Iris pigment epithelial cell (primary cell): ENCODE data around the gene RBMS2.
"Not testable (repeated sequence)": the region's sequence is repeated elsewhere in the genome, so short reads cannot be mapped to it uniquely, and the experiment has no call there.

ENCODE experiments used
- DNase-seq: peaks from one replicate; pipeline ENCODE4 v3.0.0-alpha.2; 2011; ENCODE audit warnings: low read depth

RBMS2 gene

DNA sequence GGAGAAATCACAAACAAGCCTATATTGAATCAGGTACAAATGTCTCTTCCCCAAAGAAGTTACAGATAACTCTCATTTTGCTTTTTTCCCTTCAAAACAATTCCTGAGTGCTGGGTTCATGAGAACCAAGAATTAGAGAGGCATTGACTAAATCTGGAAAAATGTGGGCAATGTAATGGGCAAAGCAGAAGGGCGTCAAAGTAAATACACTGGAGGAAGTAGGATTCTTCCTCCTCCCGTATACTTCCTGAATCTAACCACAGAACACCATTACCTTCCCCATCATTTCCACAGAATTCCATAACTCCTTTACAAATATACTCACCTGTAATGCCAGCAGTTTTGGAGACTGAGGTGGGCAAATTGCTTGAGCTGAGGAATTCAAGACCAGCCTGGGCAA lies 3.0 kb upstream of the RBMS2 start:
- DNase-seq, result peak; percentile 28

DNA sequence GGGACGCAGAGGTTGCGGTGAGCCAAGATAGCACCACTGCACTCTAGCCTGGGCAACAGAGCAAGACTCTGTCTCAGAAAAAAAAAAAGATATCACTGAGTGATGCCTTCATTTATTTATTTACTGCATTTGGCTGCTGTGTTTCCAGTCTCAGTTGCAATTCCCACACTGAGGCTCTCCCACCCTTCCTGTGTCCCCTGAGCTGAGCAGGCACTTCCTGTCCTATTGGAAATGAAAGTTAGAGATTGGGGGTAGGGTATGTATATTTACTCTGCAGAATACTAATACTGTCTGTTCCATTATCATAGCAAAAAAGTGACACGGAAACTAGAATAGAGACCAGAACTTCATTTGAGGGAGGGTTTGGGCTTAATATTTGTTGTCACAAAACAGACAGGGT lies 1.6 kb upstream of the RBMS2 start:
- no peak for DNase-seq

DNA sequence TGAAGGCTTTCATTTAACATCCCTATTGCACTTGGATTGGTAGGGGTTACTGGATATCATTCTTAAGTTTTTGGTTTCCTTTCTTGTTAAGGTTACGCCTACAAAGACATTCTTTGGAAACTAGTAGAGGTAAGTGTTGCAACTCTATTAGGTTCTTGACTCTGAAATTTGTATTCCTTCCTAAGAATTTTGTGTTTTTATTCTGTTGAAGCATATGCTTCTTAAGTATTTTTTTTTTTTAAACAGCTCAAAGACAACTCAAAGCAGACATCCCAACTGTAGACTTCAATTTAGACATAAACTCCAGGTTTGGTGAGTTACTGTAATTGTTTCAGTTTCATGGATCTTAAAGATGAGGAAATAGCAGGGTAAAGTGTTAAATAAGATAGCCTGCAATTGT lies 1.1 kb upstream of the RBMS2 start:
- DNase-seq, result peak; percentile 53

DNA sequence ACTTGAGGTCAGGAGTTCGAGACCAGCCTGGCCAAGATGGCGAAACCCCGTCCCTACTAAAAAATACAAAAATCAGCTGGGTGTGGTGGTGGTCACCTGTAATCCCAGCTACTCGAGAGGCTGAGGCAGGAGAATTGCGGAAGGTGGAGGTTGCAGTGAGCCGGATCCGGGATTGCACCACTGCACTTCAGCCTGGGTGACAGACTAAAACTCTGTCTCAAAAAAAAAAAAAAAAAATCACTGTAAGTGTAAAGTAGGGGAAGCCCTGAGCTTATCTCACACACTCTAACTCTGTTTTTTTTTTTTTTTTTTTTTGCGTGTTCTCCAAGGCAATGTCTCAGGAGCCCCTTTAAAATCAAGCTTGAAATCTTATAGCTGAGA lies 421 bp upstream of the RBMS2 start:
- DNase-seq, result no peak

DNA sequence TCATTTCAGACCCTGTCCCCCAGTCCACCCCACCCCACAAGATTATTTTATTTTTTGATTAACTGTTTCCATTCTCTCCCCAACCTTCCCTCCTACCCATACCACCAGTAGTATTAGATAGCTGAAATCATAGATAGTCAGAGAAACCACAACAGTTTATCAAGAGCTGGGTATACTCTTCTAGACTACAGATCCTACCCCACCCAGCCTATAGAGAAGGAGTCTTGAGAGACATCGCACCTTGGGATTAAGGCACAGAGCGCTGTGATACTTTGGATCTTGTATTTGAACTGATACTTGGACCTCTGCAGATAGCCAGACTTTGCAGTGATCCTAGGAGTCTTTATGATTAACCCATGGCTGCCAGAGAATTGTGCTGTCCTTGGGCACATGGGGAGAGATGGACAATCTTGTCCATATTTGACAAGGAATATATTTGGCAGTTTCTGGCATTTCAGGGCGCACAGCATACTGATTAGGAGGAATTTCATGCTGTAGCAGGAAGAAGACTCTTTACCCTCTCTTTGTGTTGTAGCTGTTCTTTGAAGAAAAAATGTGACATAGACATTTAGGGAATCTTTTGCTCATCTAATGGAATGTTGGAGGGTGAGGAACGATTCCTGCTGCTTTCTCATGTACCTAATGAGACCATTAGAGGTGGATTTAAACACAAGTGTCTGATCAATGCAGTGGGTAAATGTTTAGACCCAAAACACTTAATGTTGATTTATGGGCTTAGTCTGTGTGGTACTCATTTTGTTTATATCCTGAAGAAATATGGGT lies 982 bp downstream of the RBMS2 start:
- DNase-seq, result peak; percentile 26

DNA sequence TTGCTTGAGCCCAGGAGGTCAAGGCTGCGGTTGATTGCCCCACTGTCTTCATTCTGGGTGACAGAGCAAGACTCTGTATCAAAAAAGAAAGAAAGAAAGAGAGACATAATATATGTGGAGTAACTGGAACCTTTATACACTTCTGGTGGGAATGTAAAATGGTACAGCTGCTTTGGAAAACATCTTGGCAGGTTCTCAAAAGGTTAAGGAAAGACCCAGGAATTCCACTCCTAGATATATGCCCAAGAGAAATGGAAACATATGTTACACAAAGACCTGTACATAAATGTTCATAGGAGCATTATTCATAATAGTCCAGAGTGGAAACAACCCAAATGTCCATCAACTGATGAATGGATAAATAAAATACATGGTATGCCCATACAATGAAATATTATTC lies 7.2 kb downstream of the RBMS2 start:
- no peak for DNase-seq

DNA sequence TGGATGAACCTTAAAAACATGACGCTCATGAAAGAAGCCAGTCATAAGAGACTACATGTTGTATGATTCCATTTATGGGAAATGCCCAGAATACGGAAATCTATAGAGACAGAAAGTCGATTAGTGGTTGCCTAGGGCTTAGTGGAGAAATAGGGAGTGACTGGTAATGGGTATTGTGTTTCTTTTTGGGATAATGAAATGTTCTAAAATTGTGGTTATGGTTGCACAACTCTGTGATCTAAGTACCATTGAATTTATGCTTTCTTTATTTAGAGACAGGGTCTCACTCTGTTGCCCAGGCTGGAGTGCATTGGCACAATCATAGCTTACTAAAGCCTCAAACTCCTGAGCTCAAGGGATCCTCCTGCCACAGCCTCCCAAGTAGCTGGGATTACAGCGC lies 8.0 kb downstream of the RBMS2 start:
- peak; percentile 42 for DNase-seq

DNA sequence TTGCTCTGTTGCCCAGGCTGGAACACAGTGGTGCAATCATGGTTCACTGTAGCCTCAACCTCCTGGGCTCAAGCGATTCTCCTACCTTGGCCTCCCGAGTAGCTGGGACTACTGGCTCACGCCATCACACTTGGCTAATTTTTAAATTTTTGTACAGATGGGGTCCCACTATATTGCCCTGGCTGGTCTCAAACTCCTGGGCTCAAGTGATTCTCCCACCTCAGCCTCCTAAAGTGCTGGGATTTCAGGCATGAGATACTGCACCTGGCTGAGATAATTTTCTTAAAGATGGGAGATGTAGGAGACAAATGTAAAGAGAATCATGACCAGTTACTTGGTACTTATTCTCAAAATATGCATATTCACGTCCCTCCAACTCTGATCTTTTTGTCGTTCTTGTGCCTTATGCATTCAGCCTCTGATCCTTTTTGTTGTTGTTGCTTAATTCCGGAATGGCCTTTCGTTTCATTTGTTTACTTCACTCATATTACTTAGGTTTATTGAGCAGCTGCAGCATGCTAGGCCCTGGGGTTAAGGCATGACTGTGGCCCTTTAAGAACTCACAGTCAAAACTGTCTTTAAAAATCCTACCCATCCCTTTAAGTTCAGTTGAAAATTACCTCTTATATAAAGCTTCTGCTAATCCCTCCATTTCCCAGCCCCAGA lies 8.9 kb downstream of the RBMS2 start:
- peak; percentile 59 for DNase-seq

DNA sequence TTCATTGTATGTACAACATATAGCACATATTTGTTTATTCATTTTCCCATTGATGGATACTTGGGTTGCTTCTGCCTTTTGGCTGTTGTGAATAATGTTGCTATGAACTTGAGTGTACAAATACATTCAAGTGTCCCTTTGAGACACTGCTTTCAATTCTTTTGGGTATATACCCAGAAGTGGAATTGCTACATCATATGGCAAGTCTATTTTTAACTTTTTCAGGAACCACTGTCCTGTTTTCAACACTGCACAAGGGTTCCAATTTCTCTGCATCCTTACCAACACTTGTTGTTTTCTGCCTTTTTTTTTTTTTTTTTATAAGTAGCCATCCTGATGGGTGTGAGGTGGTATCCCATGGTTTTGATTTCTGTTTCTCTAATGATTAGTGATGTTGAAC lies 15.9 kb downstream of the RBMS2 start:
- DNase-seq, result no peak

DNA sequence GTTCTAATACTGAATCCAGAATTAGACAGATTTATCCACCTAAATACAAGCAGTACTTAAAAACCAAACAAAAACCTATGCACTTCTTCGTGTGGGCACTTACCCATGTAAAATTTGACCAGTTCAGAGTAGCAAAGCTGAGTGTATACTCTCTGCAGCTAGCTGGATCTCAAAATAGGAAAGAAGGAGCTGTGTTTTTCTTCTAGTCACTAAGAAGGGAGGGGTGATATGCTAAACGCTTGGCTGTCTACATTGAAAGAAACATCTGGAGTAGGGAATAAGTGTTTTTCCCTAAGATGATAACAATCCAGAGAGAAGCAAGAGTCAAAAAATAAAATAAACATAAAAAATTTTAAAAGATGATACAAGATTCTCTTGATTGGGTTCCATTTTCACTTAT lies 20.0 kb downstream of the RBMS2 start:
- no peak for DNase-seq

DNA sequence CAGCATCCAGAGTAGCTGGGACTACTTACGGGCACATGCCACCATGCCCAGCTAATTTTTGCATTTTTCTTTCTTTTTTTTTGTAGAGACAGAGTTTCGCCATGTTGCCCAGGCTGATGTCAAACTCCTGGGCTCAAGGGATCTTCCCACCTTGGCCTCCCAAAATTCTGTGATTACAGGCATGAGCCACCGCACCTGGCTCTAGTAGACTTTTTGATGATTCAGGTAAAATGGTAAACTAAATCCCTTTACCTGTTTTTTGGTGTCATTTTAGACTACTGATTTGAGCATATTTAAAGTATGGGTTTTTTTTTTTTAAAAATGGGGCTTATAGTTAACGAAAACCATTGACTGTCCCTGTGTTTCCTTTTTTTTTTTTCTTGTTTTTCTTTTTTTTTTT lies 20.5 kb downstream of the RBMS2 start:
- DNase-seq, result no peak

DNA sequence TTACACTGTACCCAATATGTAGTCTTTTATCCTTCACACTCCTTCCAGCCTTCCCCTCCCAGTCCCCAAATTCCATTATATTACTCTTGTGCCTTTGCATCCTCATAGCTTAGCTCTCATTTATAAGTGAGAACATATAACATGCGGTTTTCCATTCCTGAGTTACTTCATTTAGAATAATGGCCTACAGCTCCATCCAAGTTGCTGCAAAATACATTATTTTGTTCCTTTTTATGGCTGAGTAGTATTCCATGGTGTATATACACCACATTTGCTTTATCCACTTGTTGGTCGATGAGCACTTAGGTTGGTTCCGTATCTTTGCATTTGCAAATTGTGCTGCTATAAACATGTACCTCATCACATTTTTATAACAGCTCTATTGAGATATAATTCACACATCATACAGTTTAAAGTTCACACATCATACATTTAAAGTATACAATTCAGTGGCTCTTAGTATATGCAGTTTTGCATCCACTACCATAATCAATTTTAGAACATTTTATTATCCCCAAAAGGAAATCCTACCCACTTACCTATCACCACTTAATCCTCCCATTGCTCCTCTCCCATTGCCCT lies 23.5 kb downstream of the RBMS2 start:
- DNase-seq, result no peak

DNA sequence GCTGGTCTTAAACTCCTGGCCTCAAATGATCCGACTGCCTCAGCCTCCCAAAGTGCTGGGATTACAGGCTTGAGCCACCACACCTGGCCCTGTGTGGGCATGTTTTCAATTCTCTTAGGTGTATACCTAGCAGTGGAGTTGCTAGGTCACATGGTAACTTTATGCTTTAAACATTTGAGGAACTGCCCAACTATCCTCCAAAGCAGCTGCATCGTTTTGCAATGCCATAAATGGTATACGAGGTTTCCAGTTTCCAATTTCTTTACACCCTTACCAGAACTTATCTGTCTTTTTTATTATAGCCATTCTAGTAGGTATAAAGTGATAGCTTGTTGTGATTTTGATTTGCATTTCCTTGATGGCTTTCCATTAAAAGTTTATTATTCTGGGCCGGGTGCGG lies 25.1 kb downstream of the RBMS2 start:
- no peak for DNase-seq

DNA sequence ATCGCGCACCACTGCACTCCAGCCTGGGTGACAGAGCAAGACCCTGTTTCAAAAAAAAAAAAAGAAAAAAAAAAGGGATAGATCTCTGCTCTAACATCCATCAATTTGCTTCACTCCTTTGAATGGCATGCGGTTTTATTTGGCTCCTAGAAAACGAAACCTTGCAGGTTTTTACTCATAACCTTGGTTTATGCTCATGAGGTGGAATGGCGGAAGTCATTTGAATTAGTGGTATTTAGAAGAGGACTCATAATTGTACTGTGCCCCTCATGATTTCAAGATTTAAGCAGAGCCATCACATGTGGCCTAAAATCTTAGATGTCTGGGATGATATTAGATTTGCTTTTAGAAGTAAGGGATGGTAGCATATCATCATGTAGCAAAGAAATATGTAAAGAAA lies 29.4 kb downstream of the RBMS2 start:
- no peak for DNase-seq

DNA sequence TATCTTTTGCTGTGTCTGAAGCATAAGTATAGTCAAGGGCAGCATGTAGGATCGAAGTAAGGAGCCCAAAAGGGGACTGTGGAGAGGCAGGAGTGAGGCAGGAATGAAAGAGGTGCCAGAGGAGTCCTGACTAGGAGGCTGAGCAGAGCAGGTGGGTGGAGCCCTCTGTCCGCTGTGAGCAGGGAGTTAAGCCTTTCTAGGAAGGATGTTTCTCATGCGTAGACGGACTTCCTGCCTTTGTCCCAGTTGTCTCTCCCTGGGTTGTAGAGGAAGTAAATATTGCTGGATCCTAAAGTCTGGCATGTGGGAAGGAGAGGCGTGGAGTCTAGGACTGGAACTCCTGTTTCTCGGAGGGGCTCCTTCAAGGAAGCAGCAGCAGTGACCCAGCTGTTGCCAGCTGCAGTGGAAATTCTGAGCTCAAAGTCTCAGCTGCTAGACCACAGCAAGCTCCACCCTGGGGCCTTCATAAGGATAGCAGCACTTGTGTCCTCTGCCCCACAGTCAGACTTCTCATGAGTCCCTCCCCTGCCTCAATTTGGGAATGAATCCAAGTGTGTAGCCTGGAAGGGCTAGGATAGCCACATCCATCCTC lies 44.0 kb downstream of the RBMS2 start:
- peak; percentile 72 for DNase-seq

DNA sequence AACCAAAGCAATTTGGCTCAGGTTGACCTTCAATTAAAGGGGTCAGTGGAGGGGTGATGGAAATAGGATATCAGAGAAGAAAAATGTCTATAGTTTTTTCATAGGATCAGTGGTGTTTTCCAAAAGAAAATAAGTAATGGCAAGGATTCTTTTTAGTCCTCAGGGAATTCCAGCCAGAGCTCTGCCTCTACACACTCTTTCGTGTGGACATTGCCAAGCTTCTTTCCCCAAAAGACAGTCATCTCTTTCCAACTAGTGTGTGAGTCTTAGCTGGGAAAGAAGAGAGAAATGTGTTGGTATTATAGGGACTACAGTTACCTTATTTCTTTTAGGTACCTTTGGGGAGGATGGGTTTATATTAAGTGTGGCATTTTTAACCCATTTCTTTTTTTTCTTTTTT lies 46.5 kb downstream of the RBMS2 start:
- DNase-seq, result no peak

DNA sequence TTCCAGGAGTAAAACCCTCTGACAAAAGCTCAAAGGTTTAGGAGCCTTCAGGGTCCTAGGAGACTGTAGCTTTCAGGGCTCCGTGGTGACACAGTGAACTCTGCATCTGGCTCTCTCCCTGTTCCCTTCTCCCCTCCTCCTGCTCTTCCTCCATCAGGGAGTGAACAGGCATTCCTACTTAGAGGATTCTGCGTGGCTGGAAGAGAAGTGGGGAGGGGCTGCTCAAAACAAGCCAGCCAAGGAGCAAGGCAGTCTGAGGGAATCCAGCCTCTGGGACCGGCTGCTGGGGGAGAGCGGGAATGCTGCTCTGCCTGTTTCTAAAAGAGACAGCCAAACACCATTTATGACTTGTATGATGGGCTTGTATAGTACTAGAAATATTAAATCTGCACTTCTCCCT lies 49.5 kb downstream of the RBMS2 start:
- DNase-seq, result no peak

DNA sequence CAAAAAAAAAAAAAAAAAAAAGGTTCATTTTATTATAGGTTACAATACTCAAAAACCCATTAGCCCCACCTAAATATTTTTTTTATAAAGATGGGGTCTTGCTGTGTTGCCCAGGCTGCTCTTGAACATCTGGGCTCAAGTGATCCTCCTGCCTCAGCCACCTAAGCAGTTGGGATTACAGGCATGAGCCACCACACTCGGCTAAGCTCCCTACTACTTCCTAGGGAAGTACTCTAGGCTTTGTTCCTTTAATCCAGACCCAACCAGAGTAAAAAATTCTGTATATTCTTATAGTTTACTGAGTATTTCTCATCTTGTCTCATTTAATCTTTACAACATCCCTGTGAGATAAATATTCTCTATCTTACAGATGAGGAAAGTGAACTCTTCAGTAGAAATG lies 50.7 kb downstream of the RBMS2 start:
- no peak for DNase-seq

DNA sequence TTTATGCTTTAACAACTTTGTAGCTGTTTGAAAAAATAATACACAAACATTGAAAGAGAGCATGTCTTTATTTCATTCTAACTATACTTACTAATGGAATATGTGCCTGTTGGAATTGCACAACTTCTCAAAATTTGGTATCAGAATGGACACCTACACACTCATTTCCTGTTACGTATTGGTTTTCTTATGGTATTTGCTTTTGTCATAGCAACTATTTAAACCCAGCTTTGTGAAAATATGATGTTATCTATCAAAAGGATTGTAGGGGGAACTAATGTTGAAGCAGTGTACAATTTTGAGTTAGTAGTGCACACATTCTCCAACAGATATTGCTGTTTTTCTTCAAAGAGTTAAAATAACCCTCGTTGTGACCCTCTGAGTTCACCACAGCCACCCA lies 52.6 kb downstream of the RBMS2 start:
- peak; percentile 88 for DNase-seq

DNA sequence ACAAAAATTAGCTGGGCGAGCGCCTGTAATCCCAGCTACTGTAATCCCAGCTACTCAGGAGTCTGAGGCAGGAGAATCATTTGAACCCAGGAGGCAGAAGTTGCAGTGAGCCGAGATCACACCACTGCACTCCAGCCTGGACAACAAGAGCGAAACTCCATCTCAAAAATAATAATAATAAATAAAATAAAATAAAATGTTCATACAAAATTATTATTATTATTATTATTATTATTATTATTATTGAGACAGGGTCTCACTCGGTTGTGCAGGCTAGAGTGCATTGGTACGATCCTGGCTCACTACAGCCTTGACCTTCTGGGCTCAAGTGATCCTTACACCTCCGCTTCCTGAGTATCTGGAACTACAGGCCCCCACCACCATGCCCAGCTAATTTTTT lies 55.6 kb downstream of the RBMS2 start:
- DNase-seq, result not testable (repeated sequence)

DNA sequence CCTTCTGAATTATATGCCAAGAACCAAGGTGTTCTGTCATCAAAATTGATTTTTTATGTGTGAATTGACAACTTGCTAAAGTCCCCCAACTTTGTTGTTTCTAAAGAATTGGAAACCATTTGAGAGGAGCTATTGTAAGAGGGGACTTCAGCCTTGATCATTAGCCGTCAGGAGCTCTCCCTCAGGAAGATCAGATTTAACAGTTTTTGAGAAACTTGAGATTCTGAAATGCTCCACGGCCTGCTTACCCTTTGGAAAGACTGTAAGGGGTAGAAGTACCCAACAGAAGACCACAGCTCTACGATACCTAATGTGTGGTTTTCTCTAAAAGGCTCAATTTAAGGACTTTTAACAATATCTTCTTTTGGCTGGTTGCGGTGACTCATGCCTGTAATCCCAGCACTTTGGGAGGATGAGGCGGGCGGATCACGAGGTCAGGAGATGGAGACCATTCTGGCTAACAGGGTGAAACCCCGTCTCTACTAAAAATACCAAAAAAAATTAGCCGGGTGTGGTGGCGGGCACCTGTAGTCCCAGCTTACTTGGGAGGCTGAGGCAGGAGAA lies 57.4 kb downstream of the RBMS2 start:
- no peak for DNase-seq

DNA sequence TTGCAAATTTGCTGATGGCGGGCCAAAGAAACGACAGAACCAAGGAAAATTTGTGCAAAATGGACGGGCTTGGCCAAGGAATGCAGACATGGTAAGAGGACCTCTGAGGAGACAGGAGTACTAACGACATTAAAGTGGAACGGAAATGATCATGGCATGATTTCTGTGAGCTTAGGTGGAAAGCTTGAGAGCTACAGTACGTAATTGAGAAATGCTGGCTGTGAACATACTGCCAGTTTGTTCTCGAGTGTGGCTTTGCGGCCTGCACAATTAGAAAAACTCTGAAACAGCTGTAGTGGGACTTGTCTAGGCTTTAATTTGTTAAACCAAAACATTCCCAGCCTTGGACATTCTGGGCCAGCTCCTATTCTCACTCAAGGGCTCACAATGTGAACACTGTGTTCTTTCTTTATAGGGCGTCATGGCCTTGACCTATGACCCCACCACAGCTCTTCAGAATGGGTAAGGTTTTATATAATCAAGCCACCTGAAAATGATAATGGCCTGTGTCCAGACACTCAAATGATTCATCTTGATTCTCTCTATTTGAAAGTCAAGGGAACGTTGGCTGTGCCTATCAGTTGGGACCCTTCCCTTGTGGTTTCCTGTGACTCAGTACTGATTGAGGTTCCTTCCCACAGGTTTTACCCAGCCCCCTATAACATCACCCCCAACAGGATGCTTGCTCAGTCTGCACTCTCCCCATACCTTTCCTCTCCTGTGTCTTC lies 60.0 kb downstream of the RBMS2 start:
- peak; percentile 63 for DNase-seq
